GM10266 (cell line): Measurements from ENCODE around the gene CDH4.

Experiments
- DNase-seq: peaks from one replicate; pipeline ENCODE4 v3.0.0; 2012; ENCODE audit errors: extremely low spot score
- TF ChIP-seq, protein P1 (sequence below): IDR thresholded peaks from 2 replicates; pipeline ENCODE4 v1.5.1; 2012; ENCODE audit warnings: mild to moderate bottlenecking, low read depth; ENCODE audit not compliant: control insufficient read depth, insufficient read depth; ENCODE audit errors: missing control alignments

The CDH4 gene

DNA sequence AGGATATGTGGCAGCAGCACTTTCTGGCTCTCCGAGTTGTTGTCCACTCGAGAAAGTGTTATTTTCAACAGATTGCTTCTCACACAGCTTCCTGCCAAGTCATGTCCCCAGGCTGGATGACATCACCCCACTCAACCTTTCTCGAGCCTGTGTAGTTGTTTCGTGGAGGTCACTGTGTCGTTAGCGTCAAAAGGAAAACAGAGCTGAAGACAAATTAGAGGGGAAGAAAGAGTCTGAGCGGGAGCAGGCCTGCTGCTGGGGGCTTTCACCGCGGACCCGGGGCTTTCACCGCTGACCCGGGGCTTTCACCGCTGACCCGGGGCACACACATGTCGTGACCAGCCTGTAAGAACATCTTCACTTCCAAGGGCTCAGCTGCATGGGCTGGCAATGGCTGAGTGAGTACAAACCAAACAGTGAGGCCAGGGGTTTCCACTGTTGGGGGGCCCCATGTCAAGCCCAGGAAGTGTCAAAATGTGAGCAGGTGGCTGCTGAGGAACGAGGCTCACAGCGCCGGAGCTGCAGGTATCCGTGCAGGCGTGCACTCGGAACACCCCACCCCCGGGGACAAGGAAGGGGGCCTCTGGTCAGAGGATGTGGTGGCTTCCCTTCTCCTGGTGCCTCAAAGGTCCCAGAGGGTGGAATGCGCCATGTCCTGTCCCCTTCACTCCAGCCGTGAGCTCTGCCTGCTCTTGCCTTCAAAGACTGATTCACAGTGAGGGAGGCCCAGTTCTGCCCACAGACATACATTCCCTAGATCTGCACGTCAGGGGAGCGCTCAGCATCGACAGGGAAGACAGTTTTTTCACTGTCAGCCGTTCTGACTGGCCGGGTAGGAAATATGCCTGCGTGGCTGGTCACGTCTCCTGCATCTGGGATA, 447.7 kb downstream of the CDH4 start:
- TF ChIP-seq, protein P1, sequence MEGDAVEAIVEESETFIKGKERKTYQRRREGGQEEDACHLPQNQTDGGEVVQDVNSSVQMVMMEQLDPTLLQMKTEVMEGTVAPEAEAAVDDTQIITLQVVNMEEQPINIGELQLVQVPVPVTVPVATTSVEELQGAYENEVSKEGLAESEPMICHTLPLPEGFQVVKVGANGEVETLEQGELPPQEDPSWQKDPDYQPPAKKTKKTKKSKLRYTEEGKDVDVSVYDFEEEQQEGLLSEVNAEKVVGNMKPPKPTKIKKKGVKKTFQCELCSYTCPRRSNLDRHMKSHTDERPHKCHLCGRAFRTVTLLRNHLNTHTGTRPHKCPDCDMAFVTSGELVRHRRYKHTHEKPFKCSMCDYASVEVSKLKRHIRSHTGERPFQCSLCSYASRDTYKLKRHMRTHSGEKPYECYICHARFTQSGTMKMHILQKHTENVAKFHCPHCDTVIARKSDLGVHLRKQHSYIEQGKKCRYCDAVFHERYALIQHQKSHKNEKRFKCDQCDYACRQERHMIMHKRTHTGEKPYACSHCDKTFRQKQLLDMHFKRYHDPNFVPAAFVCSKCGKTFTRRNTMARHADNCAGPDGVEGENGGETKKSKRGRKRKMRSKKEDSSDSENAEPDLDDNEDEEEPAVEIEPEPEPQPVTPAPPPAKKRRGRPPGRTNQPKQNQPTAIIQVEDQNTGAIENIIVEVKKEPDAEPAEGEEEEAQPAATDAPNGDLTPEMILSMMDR: no peak
- DNase-seq: no peak

- no peak for DNase-seq
- TF ChIP-seq, protein P1: no peak
Measured at GRCh38 chr20:61700595-61701140, 448.6 kb downstream of the CDH4 start.

GRCh38 chr20:61701401-61701800, 449.3 kb downstream of the CDH4 start:
- TF ChIP-seq, protein P1: no peak
- DNase-seq: no peak

GRCh38 chr20:61701802-61702201, 449.7 kb downstream of the CDH4 start:
- DNase-seq: no peak
- TF ChIP-seq, protein P1: no peak

DNA sequence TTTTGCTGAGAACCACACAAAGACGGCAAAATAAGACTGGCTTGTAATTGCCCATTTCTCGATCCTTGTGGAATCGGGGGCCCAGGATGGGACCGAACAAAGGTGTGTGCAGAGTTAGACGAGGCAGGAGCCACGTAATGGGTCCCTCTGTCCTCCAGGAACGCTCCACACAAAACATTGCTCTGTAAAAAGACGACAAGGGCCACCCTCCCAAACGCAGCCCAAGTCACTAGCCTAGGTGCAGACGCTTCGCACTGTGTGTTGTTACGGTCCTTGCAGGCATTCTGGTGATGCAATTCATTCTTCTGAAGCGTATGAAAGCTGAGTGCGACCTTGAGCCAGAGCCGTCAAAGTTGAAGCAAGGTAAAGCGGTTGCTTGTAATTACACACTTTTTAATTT, 450.2 kb downstream of the CDH4 start:
- no peak for DNase-seq
- TF ChIP-seq, protein P1: no peak

GRCh38 chr20:61704661-61705060, 452.6 kb downstream of the CDH4 start:
- DNase-seq: no peak
- TF ChIP-seq, protein P1: no peak
